PC-3 (cell line): ENCODE measurements around the gene EIPR1. TPM values are rescaled to one million over a fixed set of nuclear protein-coding genes. Genes with fewer than 3 reads are reported as not detected.

ENCODE experiments used
- ATAC-seq: fragments of 200-7000 bp; cut with Tn5 transposase; 2 replicates; pipeline ENCODE4 v1.9.1; 2020; ENCODE audit warnings: mild to moderate bottlenecking, moderate library complexity
- BruUV-seq: library from RNA; stranded (reverse); fragments of 400-500 nt; replicated peaks from 2 replicates; lab custom pipeline; 2021; lab: Mats Ljungman, UMichigan
- CTCF ChIA-PET: fragments of 300-600 bp; sonication (Branson Sonifier 250); formaldehyde crosslinking; loops from one replicate; lab custom pipeline; 2022; ENCODE audit warnings: antibody characterized with exemption; lab: Charles Lee
- POLR2A ChIA-PET: fragments of 300-600 bp; sonication (Branson Sonifier 250); formaldehyde crosslinking; loops from one replicate; lab custom pipeline; 2022; ENCODE audit warnings: antibody characterized with exemption; ENCODE audit not compliant: unreplicated experiment; lab: Charles Lee
- DNase-seq: peaks from one replicate; pipeline ENCODE4 v3.0.0-alpha.2; 2015
- H2AFZ ChIP-seq: fragments of 300-600 bp; sonication (generic); 2 replicates; pipeline ENCODE4 v1.6.0; 2016; ENCODE audit warnings: antibody characterized with exemption, low read length
- H3F3A ChIP-seq: fragments of 300-600 bp; sonication (generic); one replicate; pipeline ENCODE4 v1.6.0; 2017; ENCODE audit warnings: antibody characterized with exemption, low read length, control low read depth, mild to moderate bottlenecking; ENCODE audit not compliant: unreplicated experiment
- H3K27ac ChIP-seq: fragments of 300-600 bp; sonication (generic); 2 replicates; pipeline ENCODE4 v1.5.1; 2016; ENCODE audit warnings: mild to moderate bottlenecking, low read length
- H3K27me3 ChIP-seq: fragments of 300-600 bp; sonication (generic); 2 replicates; pipeline ENCODE4 v1.6.1; 2016; ENCODE audit warnings: low read length, mixed read lengths
- H3K36me3 ChIP-seq: fragments of 300-600 bp; sonication (generic); 2 replicates; pipeline ENCODE4 v1.6.1; 2016; ENCODE audit warnings: low read depth, mixed run types, low read length, mixed read lengths
- H3K4me1 ChIP-seq: fragments of 300-600 bp; sonication (generic); 2 replicates; pipeline ENCODE4 v1.5.1; 2016; ENCODE audit warnings: low read length; ENCODE audit not compliant: insufficient read depth
- H3K4me2 ChIP-seq: fragments of 300-600 bp; sonication (generic); 2 replicates; pipeline ENCODE4 v1.6.0; 2016; ENCODE audit warnings: low read length
- H3K4me3 ChIP-seq: fragments of 300-600 bp; sonication (generic); 2 replicates; pipeline ENCODE4 v1.5.1; 2016; ENCODE audit warnings: mild to moderate bottlenecking, low read length, mixed read lengths
- H3K79me2 ChIP-seq: fragments of 300-600 bp; sonication (generic); 2 replicates; pipeline ENCODE4 v1.6.1; 2017; ENCODE audit warnings: low read length, mixed read lengths
- H3K9ac ChIP-seq: fragments of 300-600 bp; sonication (generic); 2 replicates; pipeline ENCODE4 v1.6.0; 2016; ENCODE audit warnings: mild to moderate bottlenecking, low read length
- H3K9me2 ChIP-seq: fragments of 300-600 bp; sonication (generic); replicated peaks from 2 replicates; pipeline ENCODE4 v1.6.1; 2016; ENCODE audit warnings: mixed run types, low read length, mixed read lengths
- H3K9me3 ChIP-seq: fragments of 300-600 bp; sonication (generic); 2 replicates; pipeline ENCODE4 v1.6.1; 2016; ENCODE audit warnings: low read length, mixed read lengths
- H4K20me1 ChIP-seq: fragments of 300-600 bp; sonication (generic); 2 replicates; pipeline ENCODE4 v1.6.1; 2016; ENCODE audit warnings: low read length, mixed read lengths
- EZH2 ChIP-seq: fragments of 300-600 bp; sonication (generic); IDR thresholded peaks from one replicate; pipeline ENCODE4 v1.6.1; 2017; ENCODE audit warnings: antibody characterized with exemption, mild to moderate bottlenecking, low read length; ENCODE audit not compliant: unreplicated experiment
- EZH2phosphoT487 ChIP-seq: fragments of 300-600 bp; sonication (generic); IDR thresholded peaks from 2 replicates; pipeline ENCODE4 v1.6.1; 2018; ENCODE audit warnings: mild to moderate bottlenecking, antibody characterized with exemption, low read length, borderline replicate concordance
- intact Hi-C: fragments of 100-400 bp; cut with micrococcal nuclease; formaldehyde crosslinking; loops from 2 replicates; pipeline ENCODE4 v1.9.0; 2023
- total RNA-seq: library from RNA; depleted of rRNA; stranded (reverse); fragments of >200 nt; gene quantifications from 2 replicates; pipeline ENCODE4 v1.2.3, GENCODE V29; 2014
- TF ChIP-seq, protein P1 (sequence below): fragments of 300-600 bp; sonication (generic); conservative IDR thresholded peaks from 2 replicates; pipeline ENCODE4 v1.5.1; 2017; ENCODE audit warnings: antibody characterized with exemption, low read depth, mild to moderate bottlenecking, low read length

EIPR1 gene
- total RNA-seq, 1 experiment from 2014 or later = 90.1 TPM

DNA sequence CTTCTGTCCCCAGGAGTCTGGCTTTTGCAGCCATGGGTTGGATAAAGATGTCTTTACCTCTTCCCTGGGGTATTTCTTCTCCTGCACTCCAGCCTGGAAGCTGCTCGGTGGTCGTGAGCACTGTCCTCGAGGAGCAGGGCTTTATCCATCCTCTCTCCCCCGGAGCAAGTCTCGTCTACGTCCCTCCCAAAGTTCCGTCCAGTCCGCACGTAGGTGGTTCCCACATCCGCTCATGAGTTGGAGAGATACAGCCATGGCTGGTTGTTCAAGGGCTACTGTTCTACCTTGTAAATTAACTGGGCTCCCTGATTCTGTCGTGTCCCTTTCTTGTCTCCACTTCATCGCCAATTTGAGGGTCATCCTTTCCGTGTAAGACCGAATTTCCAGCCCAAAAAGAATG is 49.0 kb upstream of the EIPR1 start:
- no peaks in the 10 kb centered on the region for H3K79me2 ChIP-seq
- no peak overlapping the region for H3K27ac ChIP-seq
- no peak overlapping the region for H3K4me3 ChIP-seq
- ChIA-PET CTCF (no interaction called here), POLR2A (no interaction called here)
- ATAC-seq (no peak), DNase-seq (no peak)
- BruUV-seq = no TSS peak
- no peak overlapping the region for H3K9ac ChIP-seq
- no peak overlapping the region for H2AFZ ChIP-seq
- TF ChIP-seq EZH2phosphoT487 (no peak), EZH2 (no peak)
- TF ChIP-seq, protein P1, sequence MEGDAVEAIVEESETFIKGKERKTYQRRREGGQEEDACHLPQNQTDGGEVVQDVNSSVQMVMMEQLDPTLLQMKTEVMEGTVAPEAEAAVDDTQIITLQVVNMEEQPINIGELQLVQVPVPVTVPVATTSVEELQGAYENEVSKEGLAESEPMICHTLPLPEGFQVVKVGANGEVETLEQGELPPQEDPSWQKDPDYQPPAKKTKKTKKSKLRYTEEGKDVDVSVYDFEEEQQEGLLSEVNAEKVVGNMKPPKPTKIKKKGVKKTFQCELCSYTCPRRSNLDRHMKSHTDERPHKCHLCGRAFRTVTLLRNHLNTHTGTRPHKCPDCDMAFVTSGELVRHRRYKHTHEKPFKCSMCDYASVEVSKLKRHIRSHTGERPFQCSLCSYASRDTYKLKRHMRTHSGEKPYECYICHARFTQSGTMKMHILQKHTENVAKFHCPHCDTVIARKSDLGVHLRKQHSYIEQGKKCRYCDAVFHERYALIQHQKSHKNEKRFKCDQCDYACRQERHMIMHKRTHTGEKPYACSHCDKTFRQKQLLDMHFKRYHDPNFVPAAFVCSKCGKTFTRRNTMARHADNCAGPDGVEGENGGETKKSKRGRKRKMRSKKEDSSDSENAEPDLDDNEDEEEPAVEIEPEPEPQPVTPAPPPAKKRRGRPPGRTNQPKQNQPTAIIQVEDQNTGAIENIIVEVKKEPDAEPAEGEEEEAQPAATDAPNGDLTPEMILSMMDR = no peak
- no peaks in the 10 kb centered on the region for H4K20me1 ChIP-seq
- no peaks in the 10 kb centered on the region for H3K9me3 ChIP-seq
- no peaks in the 10 kb centered on the region for H3K4me1 ChIP-seq
- no peaks in the 10 kb centered on the region for H3F3A ChIP-seq
- no peaks in the 10 kb centered on the region for H3K9me2 ChIP-seq
- peaks cover 43% of the 10 kb centered on the region for H3K36me3 ChIP-seq
- intact Hi-C loops = no loop called here
- no peak overlapping the region for H3K4me2 ChIP-seq
- H3K27me3 ChIP-seq = no peaks in the 10 kb centered on the region

DNA sequence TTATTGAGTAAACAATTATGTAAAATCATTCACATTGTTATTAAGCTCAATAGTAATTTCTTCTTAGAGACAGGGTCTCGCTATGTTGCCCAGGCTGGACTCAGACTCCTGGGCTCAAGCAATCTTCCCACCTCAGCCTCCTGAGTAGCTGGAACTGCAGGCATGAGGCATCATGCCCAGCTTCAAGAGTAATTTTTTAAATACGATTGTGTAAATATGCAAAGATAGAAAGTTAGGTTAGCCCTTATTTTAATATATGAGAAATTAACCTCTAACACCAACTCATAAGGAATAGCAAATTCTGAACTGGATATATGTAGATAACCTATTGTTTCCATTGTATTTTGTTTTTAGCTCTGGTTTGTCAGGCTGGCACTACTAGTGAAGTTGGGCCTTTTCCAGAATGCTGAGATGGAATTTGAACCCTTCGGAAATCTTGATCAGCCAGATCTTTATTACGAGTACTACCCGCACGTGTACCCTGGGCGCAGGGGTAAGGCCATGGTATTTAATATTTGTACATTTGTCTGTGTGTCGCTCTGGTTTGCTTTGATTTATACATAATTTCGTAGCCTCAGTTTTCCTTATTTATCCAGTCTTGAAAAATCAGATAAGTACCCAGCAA is 46.7 kb upstream of the EIPR1 start:
- Histone ChIP-seq H3K4me2 (no peak overlapping the region), H3K79me2 (no peaks in the 10 kb centered on the region), H3K36me3 (peaks cover 39% of the 10 kb centered on the region), H4K20me1 (no peaks in the 10 kb centered on the region), H3K27me3 (no peaks in the 10 kb centered on the region), H3K4me1 (no peaks in the 10 kb centered on the region), H3K27ac (no peak overlapping the region), H3F3A (no peaks in the 10 kb centered on the region), H2AFZ (no peak overlapping the region), H3K9me3 (no peaks in the 10 kb centered on the region), H3K4me3 (no peak overlapping the region), H3K9me2 (no peaks in the 10 kb centered on the region), H3K9ac (no peak overlapping the region)
- DNase-seq (no peak), ATAC-seq (no peak)
- BruUV-seq = no TSS peak
- ChIA-PET CTCF (interaction anchor here (0.6 kb wide), 1 partner anchor 53 kb away, joined by 3 read pairs; no protein-coding TSS in a partner anchor), POLR2A (no interaction called here)
- TF ChIP-seq EZH2 = no peak
- TF ChIP-seq, protein P1 = 0 out of 2 replicates have a peak, but pooled peaks have one; percentile 37
- intact Hi-C loops = loop anchor here (1.0 kb wide), 1 partner anchor 227 kb away; no protein-coding TSS in a partner anchor

DNA sequence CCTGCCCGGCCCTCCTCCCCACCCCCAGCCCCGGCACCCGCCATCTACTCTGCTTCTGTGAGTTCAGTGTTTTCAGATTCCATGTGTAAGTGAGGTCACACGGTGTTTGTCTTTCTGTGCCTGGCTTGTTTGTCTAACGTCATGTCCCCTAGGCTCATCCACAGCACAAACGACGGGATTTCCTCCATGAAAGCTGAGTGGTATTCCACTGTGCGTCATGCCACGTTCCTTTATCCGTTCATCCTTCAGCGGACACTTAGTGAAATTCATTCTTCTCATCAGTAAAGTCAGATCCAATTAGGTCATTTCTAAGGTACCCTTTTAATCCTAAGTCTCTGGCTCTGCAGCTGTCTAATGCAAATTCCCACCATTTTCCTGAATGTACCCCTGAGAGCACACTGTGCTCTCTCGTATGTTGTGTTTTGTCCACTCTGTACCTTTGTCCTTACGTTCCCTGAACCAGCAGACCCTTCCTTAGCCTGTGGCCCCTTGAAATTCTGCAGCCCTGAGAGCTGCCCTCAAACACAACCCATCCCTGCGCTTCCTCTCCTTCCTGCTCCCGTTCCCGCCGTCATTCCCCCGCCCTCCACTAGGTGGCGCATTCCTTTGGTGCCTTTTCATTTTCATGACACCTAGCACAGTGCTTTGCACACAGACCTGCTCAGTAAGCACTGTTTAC is 46.0 kb upstream of the EIPR1 start:
- DNase-seq (peak; percentile 75), ATAC-seq (peak; percentile 85)
- H3K4me3 ChIP-seq = no peak overlapping the region
- H3K27me3 ChIP-seq = no peaks in the 10 kb centered on the region
- no peaks in the 10 kb centered on the region for H3F3A ChIP-seq
- no peak for TF ChIP-seq EZH2phosphoT487
- TF ChIP-seq, protein P1 = peak; percentile 99
- POLR2A ChIA-PET = no interaction called here
- no peaks in the 10 kb centered on the region for H3K9me3 ChIP-seq
- intact Hi-C loops = loop anchor here (1.0 kb wide), 1 partner anchor 228 kb away; no protein-coding TSS in a partner anchor
- H3K4me2 ChIP-seq = no peak overlapping the region
- H3K9me2 ChIP-seq = no peaks in the 10 kb centered on the region
- H3K36me3 ChIP-seq = peaks cover 39% of the 10 kb centered on the region
- H3K27ac ChIP-seq = no peak overlapping the region
- H3K4me1 ChIP-seq = no peaks in the 10 kb centered on the region
- BruUV-seq = no TSS peak
- H2AFZ ChIP-seq = no peak overlapping the region
- H3K79me2 ChIP-seq = no peaks in the 10 kb centered on the region
- no peaks in the 10 kb centered on the region for H4K20me1 ChIP-seq
- no peak overlapping the region for H3K9ac ChIP-seq
- CTCF ChIA-PET = interaction anchor here (0.6 to 1.1 kb wide), 3 partner anchors 10 to 54 kb away, joined by 3 to 4 read pairs (median 3); no protein-coding TSS in a partner anchor
